Measurements from ENCODE around the gene MUTYH. TPM values are rescaled to one million over a fixed set of nuclear protein-coding genes. Genes with fewer than 3 reads are reported as not detected.
"Not testable (repeated sequence)": the region's sequence is repeated elsewhere in the genome, so short reads cannot be mapped to it uniquely, and the experiment has no call there.

The MUTYH gene
- total and polyA plus RNA-seq, 2 experiments from 2014 or later = 23.5 to 29.6 TPM

DNA sequence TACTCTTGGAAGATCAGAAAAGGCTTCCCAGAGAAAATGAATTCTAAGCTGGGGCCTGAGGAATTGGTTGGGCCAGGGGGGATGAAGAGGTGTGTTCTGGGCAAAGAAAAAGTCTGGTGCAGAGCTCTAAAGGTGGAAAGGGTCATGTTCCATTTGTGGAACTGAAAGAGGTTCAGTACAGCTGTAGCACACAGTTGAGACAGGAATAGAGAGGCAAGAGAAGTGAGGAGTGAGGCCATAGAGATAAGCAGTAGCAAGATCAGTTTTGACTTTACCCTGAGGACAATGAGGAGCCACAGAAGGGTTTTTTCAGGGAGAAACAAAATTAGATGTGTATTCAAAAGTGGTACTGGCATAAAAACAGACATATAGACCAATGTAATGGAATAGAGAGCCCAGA lies 30.3 kb upstream of the MUTYH start:
- Histone ChIP-seq H2AFZ (no peak overlapping the region), H3K79me2 (no peaks in the 10 kb centered on the region), H3K4me3 (no peak overlapping the region), H4K20me1 (ENCODE audit: insufficient read depth, poor library complexity, severe bottlenecking) (no peaks in the 10 kb centered on the region), H3K4me2 (no peak overlapping the region), H3K9me3 (ENCODE audit: low read depth) (no peaks in the 10 kb centered on the region), H3K9me2 (replicated peaks; ENCODE audit: insufficient read depth) (no peaks in the 10 kb centered on the region), H3K4me1 (ENCODE audit: insufficient read depth) (peaks cover 6% of the 10 kb centered on the region), H3K27ac (no peak overlapping the region), H3K36me3 (replicated peaks; ENCODE audit: insufficient read depth, low read depth) (no peaks in the 10 kb centered on the region), H3K27me3 (no peaks in the 10 kb centered on the region)
- no peak for TF ChIP-seq EZH2 (IDR thresholded peaks at IDR 0.05; ENCODE audit: borderline replicate concordance)
- TF ChIP-seq, protein P1, sequence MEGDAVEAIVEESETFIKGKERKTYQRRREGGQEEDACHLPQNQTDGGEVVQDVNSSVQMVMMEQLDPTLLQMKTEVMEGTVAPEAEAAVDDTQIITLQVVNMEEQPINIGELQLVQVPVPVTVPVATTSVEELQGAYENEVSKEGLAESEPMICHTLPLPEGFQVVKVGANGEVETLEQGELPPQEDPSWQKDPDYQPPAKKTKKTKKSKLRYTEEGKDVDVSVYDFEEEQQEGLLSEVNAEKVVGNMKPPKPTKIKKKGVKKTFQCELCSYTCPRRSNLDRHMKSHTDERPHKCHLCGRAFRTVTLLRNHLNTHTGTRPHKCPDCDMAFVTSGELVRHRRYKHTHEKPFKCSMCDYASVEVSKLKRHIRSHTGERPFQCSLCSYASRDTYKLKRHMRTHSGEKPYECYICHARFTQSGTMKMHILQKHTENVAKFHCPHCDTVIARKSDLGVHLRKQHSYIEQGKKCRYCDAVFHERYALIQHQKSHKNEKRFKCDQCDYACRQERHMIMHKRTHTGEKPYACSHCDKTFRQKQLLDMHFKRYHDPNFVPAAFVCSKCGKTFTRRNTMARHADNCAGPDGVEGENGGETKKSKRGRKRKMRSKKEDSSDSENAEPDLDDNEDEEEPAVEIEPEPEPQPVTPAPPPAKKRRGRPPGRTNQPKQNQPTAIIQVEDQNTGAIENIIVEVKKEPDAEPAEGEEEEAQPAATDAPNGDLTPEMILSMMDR (IDR thresholded peaks at IDR 0.05; ENCODE audit: poor library complexity) = no peak
- TF ChIP-seq EZH2phosphoT487 (IDR thresholded peaks at IDR 0.05; ENCODE audit: low read depth, severe bottlenecking, unreplicated experiment) = no peak
- no peak for DNase-seq (ENCODE audit: low spot score)

DNA sequence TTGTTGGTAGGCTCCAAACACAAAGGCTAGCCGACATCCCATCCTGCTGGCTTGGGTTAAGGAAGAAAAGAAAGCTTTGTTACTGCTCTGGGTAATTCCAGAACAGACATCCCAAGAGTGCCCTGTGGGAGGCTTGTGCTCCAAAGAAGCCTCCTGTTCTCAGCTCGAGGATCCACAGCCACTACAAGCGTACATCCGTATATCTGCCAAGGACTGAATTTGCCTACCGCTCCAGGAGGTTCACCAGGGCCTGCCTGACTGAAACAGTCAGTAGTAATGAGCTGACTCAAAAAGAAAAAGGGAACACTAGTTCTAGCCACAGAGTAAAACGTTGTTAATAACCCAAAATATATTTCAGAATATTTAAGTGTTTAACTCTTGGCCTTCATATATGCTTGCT lies 24.8 kb upstream of the MUTYH start:
- H3K79me2 ChIP-seq = no peaks in the 10 kb centered on the region
- H3K27ac ChIP-seq = no peak overlapping the region
- no peaks in the 10 kb centered on the region for H3K36me3 ChIP-seq (replicated peaks; ENCODE audit: insufficient read depth, low read depth)
- H3K4me3 ChIP-seq = no peak overlapping the region
- H3K4me1 ChIP-seq (ENCODE audit: insufficient read depth) = peaks cover 9% of the 10 kb centered on the region
- H4K20me1 ChIP-seq (ENCODE audit: insufficient read depth, poor library complexity, severe bottlenecking) = no peaks in the 10 kb centered on the region
- 92% methylated on average over 6 of the region's 6 CpGs for WGBS (ENCODE audit: low lambda C conversion rate, missing lambda C conversion rate)
- no peak for TF ChIP-seq EZH2phosphoT487 (IDR thresholded peaks at IDR 0.05; ENCODE audit: low read depth, severe bottlenecking, unreplicated experiment)
- no peak for TF ChIP-seq EZH2 (IDR thresholded peaks at IDR 0.05; ENCODE audit: borderline replicate concordance)
- TF ChIP-seq, protein P1 (IDR thresholded peaks at IDR 0.05; ENCODE audit: poor library complexity) = no peak
- no peak overlapping the region for H2AFZ ChIP-seq
- no peaks in the 10 kb centered on the region for H3K27me3 ChIP-seq
- no peak for DNase-seq (ENCODE audit: low spot score)
- no peaks in the 10 kb centered on the region for H3K9me2 ChIP-seq (replicated peaks; ENCODE audit: insufficient read depth)
- no peak overlapping the region for H3K4me2 ChIP-seq
- H3K9me3 ChIP-seq (ENCODE audit: low read depth) = no peaks in the 10 kb centered on the region

DNA sequence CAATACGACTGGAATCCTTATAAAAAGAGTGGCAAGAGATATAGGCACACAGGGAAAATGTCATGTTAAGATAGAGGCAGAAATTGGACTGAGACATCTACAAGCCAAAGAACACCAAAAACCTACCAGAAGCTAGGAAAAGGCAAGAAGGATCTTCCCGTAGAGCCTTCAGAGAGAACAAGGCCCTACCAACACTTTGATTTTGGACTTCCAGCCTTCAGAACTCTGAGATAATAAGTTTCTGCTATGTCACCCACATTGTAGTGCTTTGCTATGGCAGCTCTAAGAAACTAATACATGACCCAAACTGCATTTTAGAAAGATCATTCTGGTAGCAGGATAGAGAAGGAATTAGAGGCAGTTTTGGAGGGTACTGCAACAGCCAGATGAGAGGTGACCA lies 24.1 kb upstream of the MUTYH start:
- H3K4me2 ChIP-seq = no peak overlapping the region
- H3K4me3 ChIP-seq = no peak overlapping the region
- no peaks in the 10 kb centered on the region for H3K9me3 ChIP-seq (ENCODE audit: low read depth)
- TF ChIP-seq, protein P1 (IDR thresholded peaks at IDR 0.05; ENCODE audit: poor library complexity) = no peak
- TF ChIP-seq EZH2phosphoT487 (IDR thresholded peaks at IDR 0.05; ENCODE audit: low read depth, severe bottlenecking, unreplicated experiment) (no peak), EZH2 (IDR thresholded peaks at IDR 0.05; ENCODE audit: borderline replicate concordance) (no peak)
- H3K4me1 ChIP-seq (ENCODE audit: insufficient read depth) = peaks cover 10% of the 10 kb centered on the region
- no peaks in the 10 kb centered on the region for H4K20me1 ChIP-seq (ENCODE audit: insufficient read depth, poor library complexity, severe bottlenecking)
- no peak for DNase-seq (ENCODE audit: low spot score)
- no peaks in the 10 kb centered on the region for H3K79me2 ChIP-seq
- no peak overlapping the region for H3K27ac ChIP-seq
- H3K36me3 ChIP-seq (replicated peaks; ENCODE audit: insufficient read depth, low read depth) = no peaks in the 10 kb centered on the region
- no peak overlapping the region for H2AFZ ChIP-seq
- H3K27me3 ChIP-seq = no peaks in the 10 kb centered on the region
- H3K9me2 ChIP-seq (replicated peaks; ENCODE audit: insufficient read depth) = no peaks in the 10 kb centered on the region
- 87% methylated on average over 2 of the region's 2 CpGs for WGBS (ENCODE audit: low lambda C conversion rate, missing lambda C conversion rate)

DNA sequence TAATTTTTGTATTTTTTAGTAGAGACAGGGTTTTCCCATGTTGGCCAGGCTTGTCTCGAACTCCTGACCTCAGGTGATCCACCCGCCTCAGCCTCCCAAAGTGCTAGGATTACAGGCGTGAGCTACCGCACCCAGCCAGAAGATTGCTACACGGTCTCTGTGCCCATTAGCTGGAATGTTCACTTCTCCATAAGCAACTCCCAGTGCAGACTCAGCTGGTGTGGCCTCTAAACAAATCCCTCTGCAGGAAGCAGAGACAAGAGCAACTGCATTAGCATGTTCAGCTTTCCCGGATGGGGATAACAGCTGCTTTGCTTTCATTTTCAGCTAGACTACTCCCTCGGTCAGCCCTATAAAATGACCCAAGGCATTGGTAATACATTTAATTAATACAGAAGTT lies 20.7 kb upstream of the MUTYH start:
- 60% methylated on average over 7 of the region's 7 CpGs for WGBS (ENCODE audit: low lambda C conversion rate, missing lambda C conversion rate)
- peak overlapping the region; percentile 47 for H3K4me2 ChIP-seq
- peaks cover 10% of the 10 kb centered on the region for H3K4me1 ChIP-seq (ENCODE audit: insufficient read depth)
- DNase-seq (ENCODE audit: low spot score) = peak; percentile 71
- not testable (repeated sequence) for H3K79me2 ChIP-seq; H3K9me3 ChIP-seq (ENCODE audit: low read depth); H3K27me3 ChIP-seq; H4K20me1 ChIP-seq (ENCODE audit: insufficient read depth, poor library complexity, severe bottlenecking); H3K9me2 ChIP-seq (replicated peaks; ENCODE audit: insufficient read depth); H3K36me3 ChIP-seq (replicated peaks; ENCODE audit: insufficient read depth, low read depth); H3K4me3 ChIP-seq
- peak overlapping the region; percentile 11 for H2AFZ ChIP-seq
- H3K27ac ChIP-seq = peak overlapping the region; percentile 42
